Pancreas (tissue), 10 donors: ENCODE results near the gene HTR5A. TPM values are rescaled to one million over a fixed set of nuclear protein-coding genes. Genes with fewer than 3 reads are reported as not detected.
"Not testable (repeated sequence)": the region's sequence is repeated elsewhere in the genome, so short reads cannot be mapped to it uniquely, and the experiment has no call there.

ENCODE experiments used
- ATAC-seq, 4 donors: fragments of 200-7000 bp; cut with Tn5 transposase; one replicate each; pipeline versions ENCODE4 v1.8.0 to v1.9.1; 2020; ENCODE audit warnings: mild to moderate bottlenecking in 4 of 4, moderate library complexity in 4 of 4
- DNase-seq, 6 donors: peaks; one replicate each; pipeline ENCODE4 v3.0.0-alpha.2; 2020
- FAIRE-seq: peaks from 2 replicates; lab custom pipeline; 2012; peaks lifted over from hg19 to GRCh38; lab: Jason Lieb, UNC
- H3K27ac ChIP-seq, 4 donors: fragments of 200-600 bp; sonication (generic); 1 replicate in 3 of 4; 2 replicates in 1 of 4; pipeline versions ENCODE4 v1.5.0 to v1.8.0; 2020
- H3K27me3 ChIP-seq, 4 donors: fragments of 200-600 bp; one replicate each; pipeline ENCODE4 v1.8.0; 2021
- H3K36me3 ChIP-seq, 3 donors: fragments of 200-600 bp; sonication (generic) in 1 of 3; one replicate each; pipeline versions ENCODE4 v1.5.0 to v1.8.0; 2020 to 2021
- H3K4me1 ChIP-seq, 3 donors: fragments of 200-600 bp; one replicate each; pipeline ENCODE4 v1.8.0; 2021
- H3K4me3 ChIP-seq, 4 donors: fragments of 200-600 bp; sonication (generic) in 2 of 4; one replicate each; pipeline versions ENCODE4 v1.5.0 to v1.8.0; 2020 to 2021
- H3K9me3 ChIP-seq, 4 donors: fragments of 200-600 bp; one replicate each; pipeline ENCODE4 v1.8.0; 2021
- CTCF ChIP-seq, 4 donors: fragments of 200-600 bp; sonication (generic) in 3 of 4; IDR thresholded peaks; one replicate each; pipeline versions ENCODE4 v1.5.0 to v1.8.0; 2021; ENCODE audit warnings: antibody characterized with exemption in 4 of 4
- WGBS, 2 donors: extraction: QIAGEN DNeasy Blood & Tissue Kit; methylation state at CpG; one replicate each; pipeline ENCODE4 v1.1.7; 2013; 5-methylcytosine and 5-hydroxymethylcytosine counted together
- intact Hi-C, 3 donors: fragments of 100-400 bp; cut with DNase I; formaldehyde crosslinking; loops; one replicate each; pipeline versions ENCODE4 v1.11.1 to v1.14.2; 2022
- polyA plus RNA-seq, 2 donors: library from polyadenylated mRNA; stranded (reverse); fragments of 200-250 nt; gene quantifications; one replicate each; pipeline ENCODE4 v1.2.3, GENCODE V29; 2013
- total RNA-seq, 6 donors: library from RNA; stranded (reverse); fragmentation: NEBNext Ultra II Directional in 4 of 6; extraction: Animal tissue kit (Norgen Biotek cat#: 25700) in 4 of 6; gene quantifications; one replicate each; pipeline versions ENCODE4 v1.2.1 to v1.2.4, GENCODE V29; 2021 to 2023
- donor health status: healthy with polysubstance abuse.
- donor health status: DM: no; HTN: no; CAD: no; lungs with moderate emphysema.
- donor health status: DM: no; HTN: no; CAD: no.
- donor health status: control.
- donor health status: control.
- donor health status: Bipolar disorder and iron deficiency.
- donor health status: DM: yes; HTN: yes; CAD: no.
- donor health status: DM: no; HTN: no; CAD: no.
- donor health status: DM: no; HTN: no; CAD: no.
- donor health status: DM: yes; HTN: yes; CAD: no.

The HTR5A gene
- total RNA-seq (not detected), polyA plus RNA-seq (not detected)

GRCh38 chr7:155069992-155070751, at the start of gene HTR5A:
Gene HTR5A (plus strand): TSS chr7:155070324. CDS start chr7:155070900, 576 bp downstream.
- WGBS, 2 donors, result 5% methylated on average over 48 of the region's 48 CpGs
- FAIRE-seq, result no peak
- intact Hi-C loops, result no loop called here
- Histone ChIP-seq H3K36me3 (no peaks in the 10 kb centered on the region), H3K4me1 (no peaks in the 10 kb centered on the region), H3K4me3 (no peak within 1 kb of the TSS), H3K9me3 (no peaks in the 10 kb centered on the region), H3K27me3 (peaks cover 0 to 17% (median 4%) of the 10 kb centered on the region in 4 donors), H3K27ac (no peak within 1 kb of the TSS)
- TF ChIP-seq CTCF (IDR thresholded peaks at IDR 0.05), result no peak
- DNase-seq, result peak; percentile 74 to 93 (median 84)
- peak; percentile 98 to 100 (median 99) for ATAC-seq

DNA sequence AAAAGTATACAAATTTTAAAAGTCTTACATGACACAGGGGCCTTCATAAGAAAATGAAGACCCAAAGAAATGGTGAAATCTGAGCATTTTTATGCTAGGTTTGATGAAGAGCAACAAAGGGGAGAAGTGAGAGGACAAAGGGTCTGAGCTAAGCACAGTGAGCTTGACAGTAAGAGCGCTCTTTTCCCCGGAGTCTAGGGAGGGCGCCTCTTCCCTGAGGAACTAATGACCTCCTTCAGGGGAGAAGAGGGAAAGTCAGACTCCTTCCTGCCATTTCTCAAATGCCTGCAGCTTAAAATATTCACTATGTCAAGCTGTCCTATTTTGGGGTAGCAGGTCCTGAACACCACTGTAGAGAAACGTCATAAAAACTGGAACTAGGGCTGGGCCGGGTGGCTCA, 49.1 kb upstream of the HTR5A start:
- no peak for FAIRE-seq
- TF ChIP-seq CTCF (IDR thresholded peaks at IDR 0.05), result no peak
- Histone ChIP-seq H3K4me1 (no peaks in the 10 kb centered on the region), H3K36me3 (no peaks in the 10 kb centered on the region), H3K4me3 (no peak overlapping the region), H3K27me3 (no peaks in the 10 kb centered on the region), H3K27ac (no peak overlapping the region), H3K9me3 (no peaks in the 10 kb centered on the region)
- no peak for ATAC-seq
- intact Hi-C loops, result no loop called here
- DNase-seq, result no peak
- 61 to 65% methylated on average over 5 of the region's 5 CpGs for WGBS, 2 donors

GRCh38 chr7:155021699-155022145, 48.4 kb upstream of the HTR5A start:
- FAIRE-seq, result no peak
- ATAC-seq, result no peak
- DNase-seq, result no peak
- intact Hi-C loops, result no loop called here
- 59 to 67% methylated on average over 7 of the region's 7 CpGs for WGBS, 2 donors
- Histone ChIP-seq H3K36me3 (no peaks in the 10 kb centered on the region), H3K4me1 (no peaks in the 10 kb centered on the region), H3K4me3 (no peak overlapping the region), H3K9me3 (no peaks in the 10 kb centered on the region), H3K27ac (no peak overlapping the region), H3K27me3 (no peaks in the 10 kb centered on the region)
- TF ChIP-seq CTCF (IDR thresholded peaks at IDR 0.05), result no peak

DNA sequence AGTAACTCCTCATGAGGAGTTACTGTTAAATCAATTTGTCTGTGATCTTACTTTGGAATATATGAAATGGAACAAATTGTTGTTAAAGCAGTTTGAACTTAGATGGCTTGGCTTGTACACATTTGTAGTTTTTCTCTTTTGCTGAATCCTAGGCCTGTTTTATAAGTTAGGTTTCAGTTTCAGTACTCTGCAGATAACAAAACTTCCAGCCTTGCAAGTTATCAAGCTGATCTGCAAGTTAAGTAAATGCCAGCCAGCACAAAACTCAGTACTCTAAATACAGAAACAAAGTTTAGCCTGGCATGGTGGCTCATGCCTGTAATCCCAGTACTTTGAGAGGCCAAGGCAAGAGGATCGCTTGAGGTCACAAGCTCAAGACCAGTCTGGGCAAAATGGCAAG, 42.2 kb upstream of the HTR5A start:
- Histone ChIP-seq H3K27ac (no peak overlapping the region), H3K27me3 (no peaks in the 10 kb centered on the region), H3K9me3 (no peaks in the 10 kb centered on the region), H3K4me3 (no peak overlapping the region), H3K36me3 (no peaks in the 10 kb centered on the region), H3K4me1 (no peaks in the 10 kb centered on the region)
- ATAC-seq, result no peak
- intact Hi-C loops, result no loop called here
- TF ChIP-seq CTCF (IDR thresholded peaks at IDR 0.05), result no peak
- FAIRE-seq, result no peak
- DNase-seq, result no peak
- 93% methylated on average over 1 of the region's 1 CpG for WGBS, 2 donors

DNA sequence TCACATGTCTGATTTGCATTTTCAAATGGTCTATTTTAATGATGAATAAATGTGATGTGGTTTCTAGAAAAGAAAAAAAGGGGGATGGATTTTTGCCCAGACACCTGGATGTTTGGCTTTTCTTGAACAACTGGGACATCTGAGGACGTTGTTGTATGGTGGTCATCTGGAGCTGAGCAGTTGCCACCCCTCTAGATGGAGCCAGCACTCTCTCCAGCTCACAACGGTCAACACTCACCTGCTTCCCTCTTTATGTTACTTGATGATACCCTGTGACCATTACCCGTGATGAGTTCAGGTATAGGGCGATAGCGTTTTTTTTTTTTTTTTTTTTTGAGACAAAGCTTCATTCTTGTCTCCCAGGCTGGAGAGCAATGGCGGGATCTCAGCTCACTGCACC, 37.1 kb upstream of the HTR5A start:
- Histone ChIP-seq H3K4me1 (no peaks in the 10 kb centered on the region), H3K9me3 (no peaks in the 10 kb centered on the region), H3K4me3 (no peak overlapping the region), H3K27me3 (no peaks in the 10 kb centered on the region), H3K36me3 (no peaks in the 10 kb centered on the region), H3K27ac (no peak overlapping the region)
- 44 to 51% methylated on average over 6 of the region's 6 CpGs for WGBS, 2 donors
- TF ChIP-seq CTCF (IDR thresholded peaks at IDR 0.05), result no peak
- intact Hi-C loops, result no loop called here
- ATAC-seq (no peak), FAIRE-seq (no peak), DNase-seq (no peak)

DNA sequence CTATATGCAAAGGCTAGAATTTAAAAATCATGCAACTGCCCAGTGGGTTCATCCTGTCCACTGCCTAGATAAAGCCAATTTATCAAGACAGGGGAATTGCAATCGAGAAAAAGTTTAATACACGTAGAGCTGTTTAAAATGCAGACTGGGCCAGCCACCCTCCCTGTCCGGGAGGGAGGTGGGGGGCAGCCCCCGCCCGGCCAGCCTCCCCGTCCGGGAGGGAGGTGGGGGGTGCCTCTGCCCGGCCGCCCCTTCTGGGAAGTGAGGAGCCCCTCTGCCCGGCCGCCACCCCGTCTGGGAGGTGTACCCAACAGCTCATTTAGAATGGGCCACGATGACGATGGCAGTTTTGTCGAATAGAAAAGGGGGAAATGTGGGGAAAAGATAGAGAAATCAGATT, 35.6 kb upstream of the HTR5A start:
- WGBS, 2 donors, result 80 to 89% methylated on average over 15 of the region's 15 CpGs
- intact Hi-C loops, result not testable (repeated sequence)

More for the DNA sequence above, 35.6 kb upstream of the HTR5A start:
- not testable (repeated sequence) for ATAC-seq, H3K9me3 ChIP-seq, H3K36me3 ChIP-seq, H3K27me3 ChIP-seq, FAIRE-seq, H3K4me3 ChIP-seq, H3K27ac ChIP-seq, DNase-seq, H3K4me1 ChIP-seq
